NT2/D1 (cell line): ENCODE data around the gene PLD1.

Source experiments
- YY1 ChIP-seq: IDR thresholded peaks from 2 replicates; pipeline ENCODE4 v1.6.1; 2011; ENCODE audit not compliant: insufficient read length, insufficient read depth
- ZNF274 ChIP-seq: IDR thresholded peaks from 2 replicates; pipeline ENCODE4 v1.6.1; 2011; ENCODE audit warnings: mild to moderate bottlenecking, low read depth, low read length

GRCh38 chr3:171789759-171790505 lies 20.4 kb downstream of the PLD1 start:
- TF ChIP-seq ZNF274 (no peak), YY1 (no peak)
